GM19035 (cell line): ENCODE measurements around the gene STX10.

Source experiments
- ATAC-seq: cut with Tn5 transposase; IDR thresholded peaks from one replicate; pipeline ENCODE4 v1.9.1; 2021; ENCODE audit not compliant: unreplicated experiment

STX10 gene

GRCh38 chr19:13100841-13101589, 49.2 kb downstream of the STX10 start:
- no peak for ATAC-seq

GRCh38 chr19:13100031-13100588, 50.1 kb downstream of the STX10 start:
- ATAC-seq = peak; percentile 36

GRCh38 chr19:13099073-13099999, 50.8 kb downstream of the STX10 start:
- ATAC-seq = no peak

GRCh38 chr19:13098277-13099072, 51.7 kb downstream of the STX10 start:
- no peak for ATAC-seq

GRCh38 chr19:13097463-13098258, 52.5 kb downstream of the STX10 start:
- no peak for ATAC-seq

GRCh38 chr19:13097033-13097462, 53.1 kb downstream of the STX10 start:
- no peak for ATAC-seq

- no peak for ATAC-seq
These were observed 53.9 kb downstream of the STX10 start for GRCh38 chr19:13095934-13096927.

- ATAC-seq = no peak
These were observed 54.8 kb downstream of the STX10 start for GRCh38 chr19:13095393-13095784.

- ATAC-seq = no peak
These were observed 55.3 kb downstream of the STX10 start for GRCh38 chr19:13094771-13095392.

GRCh38 chr19:13094106-13094504, 56.1 kb downstream of the STX10 start:
- ATAC-seq = no peak
